NCI-H128 (cell line): Measurements from ENCODE around the gene YES1.
"Not testable (repeated sequence)": the region's sequence is repeated elsewhere in the genome, so short reads cannot be mapped to it uniquely, and the experiment has no call there.

ENCODE experiments used
- DNase-seq: peaks from one replicate; lab custom pipeline; 2025; ENCODE audit not compliant: unreplicated experiment; lab: John Stamatoyannopoulos, UW

YES1 gene

DNA sequence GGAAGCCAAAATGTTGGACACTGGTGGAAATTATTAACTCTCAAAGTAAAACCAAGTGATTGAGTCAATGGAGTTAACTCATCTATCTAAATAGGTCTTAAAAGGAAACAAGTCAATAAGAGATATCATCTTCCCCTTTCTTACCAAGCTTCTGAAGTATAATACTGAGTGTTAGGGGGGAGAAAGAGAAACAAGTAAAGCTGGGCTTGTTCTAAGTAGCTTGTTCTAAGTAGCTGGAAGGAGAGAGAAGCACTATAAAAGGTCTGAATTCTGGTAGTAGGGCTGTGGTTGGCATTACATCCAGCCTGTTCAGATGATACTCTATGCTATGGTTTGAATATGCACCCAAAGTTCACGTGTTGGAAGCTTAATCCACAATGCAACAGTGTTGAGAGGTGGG is 26.8 kb downstream of the YES1 start:
- DNase-seq: no peak

GRCh38 chr18:784470-785172 is 27.4 kb downstream of the YES1 start:
- DNase-seq: no peak

DNA sequence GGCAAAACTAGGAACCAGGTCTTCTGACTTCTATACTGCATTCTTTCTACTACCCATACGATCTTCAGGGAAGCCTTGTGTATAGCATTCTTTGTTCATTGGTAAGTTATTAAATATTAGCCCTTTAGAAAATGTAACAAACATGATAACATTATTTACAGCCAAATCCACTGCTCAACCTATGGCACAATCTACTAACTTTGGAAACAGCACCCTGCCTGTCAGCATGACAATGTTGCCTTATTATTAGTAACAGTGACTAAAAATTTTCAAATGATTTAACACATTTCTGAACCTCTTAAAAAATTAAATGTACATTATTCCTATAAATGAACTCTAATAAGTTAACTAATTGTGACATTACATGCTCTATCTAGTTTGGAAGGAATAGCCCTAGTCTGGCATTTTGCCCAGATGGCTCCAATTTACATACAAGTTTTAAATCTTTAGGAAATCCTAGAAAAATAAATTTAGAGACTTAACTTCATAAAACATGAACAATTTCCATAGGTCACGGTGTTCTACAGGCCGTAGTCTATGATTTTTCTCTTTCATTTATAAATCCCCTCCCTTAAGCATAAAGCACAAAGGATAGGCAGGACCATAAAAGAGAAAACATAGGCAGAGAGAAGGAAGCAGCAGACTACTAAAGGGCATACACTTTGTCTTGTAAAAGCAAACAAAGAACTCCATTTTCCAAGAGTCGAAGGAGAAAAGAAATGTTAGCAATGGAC is 33.7 kb downstream of the YES1 start:
- no peak for DNase-seq

- no peak for DNase-seq
Measured at GRCh38 chr18:777021-777420, 35.0 kb downstream of the YES1 start.

DNA sequence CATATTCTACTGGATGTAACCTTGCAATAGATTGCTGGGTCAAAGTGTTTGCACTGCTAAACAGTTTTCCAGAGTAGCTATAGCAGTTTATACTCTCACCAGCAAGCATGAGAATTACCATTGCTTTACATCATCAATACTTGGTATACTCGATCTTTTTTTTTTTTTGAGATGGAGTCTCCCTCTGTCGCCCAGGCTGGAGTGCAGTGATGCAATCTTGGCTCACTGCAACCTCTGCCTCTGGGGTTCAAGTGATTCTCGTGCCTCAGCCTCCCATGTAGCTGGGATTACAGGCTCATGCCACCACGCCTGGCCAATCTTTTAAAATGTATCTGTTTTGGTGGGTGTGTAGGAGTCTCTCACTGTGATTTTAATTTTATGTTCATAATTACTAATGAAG is 36.0 kb downstream of the YES1 start:
- DNase-seq: not testable (repeated sequence)

DNA sequence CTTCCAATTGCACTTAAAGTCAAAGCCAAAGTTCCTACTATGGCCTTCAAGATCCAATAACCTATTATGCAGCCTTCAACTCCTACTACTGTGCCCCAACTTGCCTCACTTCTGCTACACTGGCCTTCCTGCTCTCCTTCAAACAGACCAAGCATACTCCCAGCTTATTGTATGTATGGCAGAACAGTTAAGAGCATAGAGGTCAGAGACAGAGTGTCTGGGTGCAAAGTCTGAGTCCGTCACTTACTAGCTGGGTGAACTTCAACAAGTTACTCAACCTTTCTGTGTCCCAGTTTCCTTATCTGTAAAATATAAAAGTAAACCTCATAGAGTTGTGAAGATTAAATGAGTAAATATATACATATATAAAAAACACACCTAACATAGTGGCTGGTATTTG is 37.2 kb downstream of the YES1 start:
- no peak for DNase-seq

DNA sequence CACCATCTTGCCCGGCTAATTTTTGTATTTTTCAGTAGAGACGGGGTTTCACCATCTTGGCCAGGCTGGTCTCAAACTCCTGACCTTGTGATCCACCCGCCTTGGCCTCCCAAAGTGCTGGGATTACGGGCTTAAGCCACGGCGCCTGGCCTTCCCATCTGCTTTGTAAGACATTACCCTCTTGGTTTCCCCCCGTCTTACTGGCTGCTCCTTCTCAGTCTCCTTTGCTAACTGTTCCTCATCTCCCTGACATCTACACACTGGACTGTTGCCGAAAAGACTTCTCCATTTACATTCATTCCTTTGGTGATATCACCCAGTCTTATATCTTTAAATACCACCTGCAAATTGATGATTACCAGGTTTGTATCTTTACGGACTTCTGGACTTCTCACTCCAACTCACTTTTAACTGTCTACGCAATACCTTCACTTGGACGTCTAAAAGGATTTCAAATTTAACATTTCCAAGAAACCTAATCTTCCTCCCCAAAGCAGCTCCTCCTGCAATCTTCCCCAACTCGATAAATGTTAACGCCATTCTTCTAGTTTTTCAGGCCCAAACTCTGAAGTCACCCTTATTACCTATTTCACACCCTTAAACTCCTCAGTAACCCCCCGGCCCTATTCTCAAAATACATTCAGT is 37.9 kb downstream of the YES1 start:
- no peak for DNase-seq

GRCh38 chr18:770583-770961 is 41.5 kb downstream of the YES1 start:
- DNase-seq: no peak

DNA sequence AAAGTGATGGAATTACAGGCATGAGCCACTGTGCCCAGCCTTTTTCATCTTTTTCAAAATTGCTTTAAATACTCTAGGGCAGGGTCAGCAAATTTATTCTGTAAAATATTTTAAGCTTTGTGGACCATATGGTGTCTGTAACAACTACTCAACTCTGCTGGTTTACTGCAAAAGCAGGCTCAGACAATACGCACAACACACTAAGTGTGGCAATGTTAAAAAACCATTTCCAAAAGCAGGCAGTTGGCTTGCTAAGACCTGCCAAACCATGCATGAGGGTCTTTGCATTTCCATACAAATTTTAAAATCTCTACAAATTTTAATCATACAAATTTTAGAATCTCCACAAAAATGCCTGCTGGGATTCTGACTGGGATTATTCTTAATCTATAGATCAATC is 44.1 kb downstream of the YES1 start:
- no peak for DNase-seq

DNA sequence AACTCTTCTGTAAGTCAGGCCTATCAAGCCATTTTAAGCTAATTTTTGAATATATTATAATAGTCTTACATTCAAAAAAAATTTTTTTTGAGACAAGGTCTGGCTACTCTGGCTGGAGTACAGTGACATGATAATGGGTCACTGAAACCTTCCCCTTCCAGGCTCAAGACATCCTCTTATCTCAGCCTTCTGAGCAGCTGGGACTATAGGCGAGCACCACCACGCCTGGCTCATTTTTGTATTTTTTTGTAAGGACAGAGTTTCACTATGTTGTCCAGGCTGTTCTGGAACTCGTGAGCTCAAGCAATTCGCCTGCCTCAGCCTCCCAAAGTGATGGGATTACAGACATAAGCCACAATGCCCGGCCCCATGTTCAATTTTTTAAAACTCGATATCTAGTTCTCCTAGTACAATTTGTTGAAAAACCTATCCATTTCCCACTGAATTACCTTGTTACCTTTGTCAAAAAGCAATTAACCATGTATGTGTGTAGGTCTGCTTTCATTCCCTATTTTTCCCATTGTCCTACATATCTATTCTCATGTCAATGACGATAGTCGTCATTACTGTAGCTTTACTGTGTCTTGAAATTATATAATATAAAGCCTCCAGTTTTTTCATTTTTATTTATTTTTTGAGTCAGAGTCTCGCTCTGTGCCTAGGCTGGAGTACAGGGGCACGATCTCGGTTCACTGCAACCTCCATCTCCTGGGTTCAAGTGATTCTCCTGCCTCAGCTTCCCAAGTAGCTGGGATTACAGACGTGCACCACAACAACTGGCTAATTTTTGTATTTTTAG is 44.8 kb downstream of the YES1 start:
- DNase-seq: no peak

DNA sequence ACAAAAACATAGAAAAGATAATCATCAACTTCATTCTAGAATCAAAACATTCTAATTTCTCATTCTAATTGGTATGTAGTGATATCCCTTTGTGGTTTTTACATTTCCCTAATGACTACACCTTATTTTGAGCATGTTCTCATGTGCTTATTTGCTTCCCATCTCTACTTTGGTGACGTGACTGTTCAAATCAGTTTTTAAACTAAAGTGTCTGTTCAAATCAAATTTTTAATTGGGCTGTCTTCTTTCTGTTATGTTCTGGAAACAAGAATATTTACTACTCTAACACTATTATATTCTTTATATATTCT is 45.5 kb downstream of the YES1 start:
- no peak for DNase-seq

GRCh38 chr18:765764-766549 is 46.1 kb downstream of the YES1 start:
- DNase-seq: no peak

- not testable (repeated sequence) for DNase-seq
Measured at GRCh38 chr18:759864-760263, 52.2 kb downstream of the YES1 start.

DNA sequence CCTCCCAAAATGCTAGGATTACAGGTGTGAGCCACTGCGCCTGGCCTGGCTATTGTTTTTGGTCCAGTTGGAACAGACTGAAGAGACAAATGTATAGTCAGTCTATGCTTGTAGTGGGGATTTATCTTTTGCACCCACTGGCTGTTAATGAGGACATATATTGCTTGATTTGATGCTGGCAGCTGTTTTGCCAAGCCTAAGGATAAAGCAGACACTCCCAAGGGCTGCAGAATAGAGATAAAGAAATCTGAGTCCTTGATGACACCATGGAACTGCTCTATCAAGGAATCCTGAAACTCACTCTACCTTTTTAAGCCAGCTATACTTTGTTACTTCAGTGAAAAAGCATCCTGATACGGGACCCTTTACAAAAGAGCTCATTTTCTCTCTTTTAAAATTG is 56.5 kb downstream of the YES1 start:
- DNase-seq: no peak

GRCh38 chr18:754656-755055 is 57.4 kb downstream of the YES1 start:
- no peak for DNase-seq

DNA sequence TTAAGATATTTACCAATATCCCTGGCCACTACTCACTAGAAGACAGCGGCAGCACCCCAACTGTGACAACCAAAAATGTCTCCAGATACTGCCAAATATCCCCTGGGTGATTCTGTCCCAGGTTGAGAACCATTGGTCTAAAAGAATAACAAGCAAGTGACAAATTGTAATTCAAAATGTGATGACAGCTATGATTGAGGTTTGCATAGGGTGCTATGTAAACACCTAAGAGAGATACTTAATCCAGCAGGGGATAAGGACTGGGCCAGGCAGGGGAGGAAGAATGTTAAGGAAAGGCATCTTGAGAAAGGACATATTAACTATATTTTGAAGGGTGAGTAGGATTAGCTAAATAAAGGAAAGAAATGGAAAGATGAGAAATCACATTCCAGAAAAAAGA is 61.6 kb downstream of the YES1 start:
- DNase-seq: no peak

GRCh38 chr18:744832-745597 is 67.0 kb downstream of the YES1 start:
- DNase-seq: no peak

DNA sequence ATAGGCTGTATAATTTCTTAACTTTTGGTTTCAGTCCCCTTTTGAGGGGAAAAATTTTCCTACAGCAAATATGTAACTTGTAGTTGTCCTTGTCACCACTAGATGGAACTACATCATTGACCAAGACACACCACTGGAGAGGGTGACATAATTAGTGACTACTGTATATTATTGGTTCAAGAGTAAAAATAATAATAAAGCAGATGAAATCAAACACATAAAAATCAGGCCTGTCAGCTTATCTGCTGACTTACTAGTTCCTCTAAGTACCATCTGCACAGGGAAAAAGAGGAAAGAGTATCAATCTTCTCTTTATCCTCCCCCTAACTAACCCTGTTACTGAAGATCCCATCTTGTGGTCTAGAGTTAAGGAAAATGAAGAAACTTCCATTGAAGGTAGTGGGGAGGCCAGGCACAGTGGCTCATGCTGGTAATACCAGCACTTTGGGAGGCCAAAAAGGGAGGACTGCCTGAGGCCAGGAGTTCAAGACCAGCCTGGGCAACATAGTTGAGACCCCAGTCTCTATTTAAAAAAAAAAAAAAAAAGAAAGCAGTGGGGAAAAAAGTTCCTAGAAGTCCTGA is 70.0 kb downstream of the YES1 start:
- no peak for DNase-seq

DNA sequence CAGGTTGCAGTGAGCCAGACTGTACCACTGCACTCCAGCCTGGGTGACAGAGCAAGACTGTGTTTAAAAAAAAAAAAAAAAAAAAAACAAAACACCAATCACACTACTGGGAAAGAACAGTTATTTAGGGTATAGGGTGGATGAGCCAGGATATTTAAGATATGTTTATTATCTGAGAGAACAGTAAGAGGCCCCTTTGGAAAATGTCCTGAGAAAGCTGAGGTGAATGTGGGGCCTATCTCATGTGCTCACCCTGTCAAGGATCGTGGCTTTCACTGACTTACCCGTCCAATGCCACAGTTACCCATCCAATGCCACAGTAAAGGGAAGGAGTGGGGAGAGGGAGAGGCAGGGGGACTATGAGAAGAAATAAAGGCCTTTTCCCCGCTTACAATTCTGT is 79.7 kb downstream of the YES1 start:
- DNase-seq: no peak

- DNase-seq: no peak
Measured at GRCh38 chr18:731185-731584, 80.9 kb downstream of the YES1 start.
